MM.1S (cell line): ENCODE measurements around the gene VPS33B.
A peak's percentile ranks its signal among the peaks of the same experiment; 100 is the strongest.

Experiments used
- DNase-seq: peaks from one replicate; pipeline ENCODE4 v3.0.0-alpha.2; 2015
- H2AFZ ChIP-seq: fragments of 300-600 bp; sonication (generic); 2 replicates; pipeline ENCODE4 v1.6.0; 2016; ENCODE audit warnings: antibody characterized with exemption, low read length
- H3F3A ChIP-seq: fragments of 300-600 bp; sonication (generic); 2 replicates; pipeline ENCODE4 v1.6.1; 2016; ENCODE audit warnings: mild to moderate bottlenecking, antibody characterized with exemption, low read length, moderate library complexity, mixed read lengths; ENCODE audit not compliant: insufficient read depth
- H3K27ac ChIP-seq: fragments of 300-600 bp; sonication (generic); 2 replicates; pipeline ENCODE4 v1.5.1; 2016; ENCODE audit warnings: mild to moderate bottlenecking, low read length
- H3K27me3 ChIP-seq: fragments of 300-600 bp; sonication (generic); replicated peaks from 2 replicates; pipeline ENCODE4 v1.6.0; 2016; ENCODE audit warnings: low read length; ENCODE audit not compliant: insufficient read depth
- H3K36me3 ChIP-seq: fragments of 300-600 bp; sonication (generic); replicated peaks from 2 replicates; pipeline ENCODE4 v1.6.1; 2016; ENCODE audit warnings: mild to moderate bottlenecking, low read length, mixed read lengths; ENCODE audit not compliant: insufficient read depth
- H3K4me1 ChIP-seq: fragments of 300-600 bp; sonication (generic); 2 replicates; pipeline ENCODE4 v1.6.1; 2016; ENCODE audit warnings: low read length, mixed read lengths
- H3K4me2 ChIP-seq: fragments of 300-600 bp; sonication (generic); 2 replicates; pipeline ENCODE4 v1.6.0; 2016; ENCODE audit warnings: low read depth, low read length
- H3K4me3 ChIP-seq: fragments of 300-600 bp; sonication (generic); 2 replicates; pipeline ENCODE4 v1.5.1; 2016; ENCODE audit warnings: low read length, mixed read lengths
- H3K79me2 ChIP-seq: fragments of 300-600 bp; sonication (generic); 2 replicates; pipeline ENCODE4 v1.6.1; 2016; ENCODE audit warnings: mixed run types, low read length, mixed read lengths
- H3K9ac ChIP-seq: fragments of 300-600 bp; sonication (generic); 2 replicates; pipeline ENCODE4 v1.6.1; 2016; ENCODE audit warnings: low read length, mixed read lengths
- H3K9me2 ChIP-seq: fragments of 300-600 bp; sonication (generic); replicated peaks from 2 replicates; pipeline ENCODE4 v1.6.1; 2016; ENCODE audit warnings: mild to moderate bottlenecking, low read length, mixed read lengths; ENCODE audit not compliant: insufficient read depth
- H3K9me3 ChIP-seq: fragments of 300-600 bp; sonication (generic); replicated peaks from 2 replicates; pipeline ENCODE4 v1.6.1; 2016; ENCODE audit warnings: mild to moderate bottlenecking, low read length, mixed read lengths; ENCODE audit not compliant: insufficient read depth
- H4K20me1 ChIP-seq: fragments of 300-600 bp; sonication (generic); 2 replicates; pipeline ENCODE4 v1.6.1; 2016; ENCODE audit warnings: mild to moderate bottlenecking, low read length, moderate library complexity, mixed read lengths; ENCODE audit not compliant: insufficient read depth
- EZH2 ChIP-seq: fragments of 300-600 bp; sonication (generic); optimal IDR thresholded peaks from 2 replicates; pipeline ENCODE3; 2017; ENCODE audit warnings: low read depth, mild to moderate bottlenecking, antibody characterized with exemption, low read length, mixed read lengths
- EZH2phosphoT487 ChIP-seq: fragments of 300-600 bp; sonication (generic); IDR thresholded peaks from 2 replicates; pipeline ENCODE4 v1.6.1; 2018; ENCODE audit warnings: antibody characterized with exemption, low read length
- TF ChIP-seq, protein P1 (sequence below): fragments of 300-600 bp; sonication (generic); IDR thresholded peaks from 2 replicates; pipeline ENCODE4 v1.5.1; 2016; ENCODE audit warnings: antibody characterized with exemption, low read length, mixed read lengths

VPS33B gene

GRCh38 chr15:91051248-91051647 is 28.9 kb upstream of the VPS33B start:
- no peaks in the 10 kb centered on the region for H4K20me1 ChIP-seq
- peaks cover 10% of the 10 kb centered on the region for H3K4me1 ChIP-seq
- TF ChIP-seq, protein P1, sequence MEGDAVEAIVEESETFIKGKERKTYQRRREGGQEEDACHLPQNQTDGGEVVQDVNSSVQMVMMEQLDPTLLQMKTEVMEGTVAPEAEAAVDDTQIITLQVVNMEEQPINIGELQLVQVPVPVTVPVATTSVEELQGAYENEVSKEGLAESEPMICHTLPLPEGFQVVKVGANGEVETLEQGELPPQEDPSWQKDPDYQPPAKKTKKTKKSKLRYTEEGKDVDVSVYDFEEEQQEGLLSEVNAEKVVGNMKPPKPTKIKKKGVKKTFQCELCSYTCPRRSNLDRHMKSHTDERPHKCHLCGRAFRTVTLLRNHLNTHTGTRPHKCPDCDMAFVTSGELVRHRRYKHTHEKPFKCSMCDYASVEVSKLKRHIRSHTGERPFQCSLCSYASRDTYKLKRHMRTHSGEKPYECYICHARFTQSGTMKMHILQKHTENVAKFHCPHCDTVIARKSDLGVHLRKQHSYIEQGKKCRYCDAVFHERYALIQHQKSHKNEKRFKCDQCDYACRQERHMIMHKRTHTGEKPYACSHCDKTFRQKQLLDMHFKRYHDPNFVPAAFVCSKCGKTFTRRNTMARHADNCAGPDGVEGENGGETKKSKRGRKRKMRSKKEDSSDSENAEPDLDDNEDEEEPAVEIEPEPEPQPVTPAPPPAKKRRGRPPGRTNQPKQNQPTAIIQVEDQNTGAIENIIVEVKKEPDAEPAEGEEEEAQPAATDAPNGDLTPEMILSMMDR = no peak
- no peak for TF ChIP-seq EZH2
- TF ChIP-seq EZH2phosphoT487 = no peak
- H2AFZ ChIP-seq = no peak overlapping the region
- H3K9ac ChIP-seq = no peak overlapping the region
- no peak overlapping the region for H3K4me2 ChIP-seq
- no peaks in the 10 kb centered on the region for H3K79me2 ChIP-seq
- no peaks in the 10 kb centered on the region for H3K27me3 ChIP-seq
- DNase-seq = no peak
- peaks cover 11% of the 10 kb centered on the region; the same call in 1 of the 2 replicates for H3F3A ChIP-seq
- no peaks in the 10 kb centered on the region for H3K9me2 ChIP-seq
- H3K4me3 ChIP-seq = no peak overlapping the region
- no peak overlapping the region for H3K27ac ChIP-seq
- no peaks in the 10 kb centered on the region for H3K36me3 ChIP-seq
- no peaks in the 10 kb centered on the region for H3K9me3 ChIP-seq

DNA sequence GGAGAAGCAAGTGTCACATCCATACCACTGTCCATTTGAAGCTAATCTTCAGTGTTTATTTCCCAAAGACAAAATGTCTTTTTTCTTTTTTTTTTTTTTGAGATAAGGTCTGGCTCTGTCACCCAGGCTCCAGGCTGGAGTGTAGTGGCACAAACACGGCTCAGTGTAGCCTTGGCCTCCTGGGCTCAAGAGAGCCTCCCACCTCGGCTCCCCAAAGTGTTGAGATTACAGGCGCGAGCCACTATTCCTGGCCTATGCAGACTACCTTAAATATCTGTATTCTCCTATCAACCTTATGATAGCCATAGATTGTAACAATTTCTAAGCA is 27.7 kb upstream of the VPS33B start:
- Histone ChIP-seq H2AFZ (no peak overlapping the region), H3K9me2 (no peaks in the 10 kb centered on the region), H3F3A (peaks cover 11% of the 10 kb centered on the region; the same call in 1 of the 2 replicates), H3K9ac (no peak overlapping the region), H4K20me1 (no peaks in the 10 kb centered on the region), H3K27ac (no peak overlapping the region), H3K9me3 (no peaks in the 10 kb centered on the region), H3K27me3 (no peaks in the 10 kb centered on the region), H3K4me1 (peaks cover 15% of the 10 kb centered on the region), H3K79me2 (no peaks in the 10 kb centered on the region), H3K36me3 (no peaks in the 10 kb centered on the region), H3K4me2 (no peak overlapping the region), H3K4me3 (no peak overlapping the region)
- no peak for DNase-seq
- no peak for TF ChIP-seq EZH2
- TF ChIP-seq EZH2phosphoT487 = no peak
- TF ChIP-seq, protein P1 = no peak

- Histone ChIP-seq H3K9me2 (no peaks in the 10 kb centered on the region), H4K20me1 (no peaks in the 10 kb centered on the region), H3K9ac (no peak overlapping the region), H3K4me1 (peaks cover 17% of the 10 kb centered on the region), H3K4me2 (peak overlapping the region; percentile 40; the same call in 1 of the 2 replicates), H3F3A (peaks cover 11% of the 10 kb centered on the region; the same call in 1 of the 2 replicates), H3K36me3 (no peaks in the 10 kb centered on the region), H3K27ac (no peak overlapping the region), H3K79me2 (no peaks in the 10 kb centered on the region), H2AFZ (no peak overlapping the region), H3K27me3 (no peaks in the 10 kb centered on the region), H3K9me3 (no peaks in the 10 kb centered on the region), H3K4me3 (no peak overlapping the region)
- DNase-seq = peak; percentile 82
- no peak for TF ChIP-seq EZH2
- TF ChIP-seq, protein P1 = peak; percentile 80
Observed at GRCh38 chr15:91049378-91050127, 27.2 kb upstream of the VPS33B start.
